Trophoblast cell (in vitro differentiated cells and primary cell): ENCODE results near the gene LRIT3.

ENCODE experiments used
- DNase-seq, 2 donors: peaks; one replicate each; pipeline ENCODE4 v3.0.0-alpha.2; 2016
- H2AFZ ChIP-seq: 2 replicates; pipeline ENCODE4 v1.6.1; 2013; ENCODE audit warnings: low read length, moderate library complexity, mild to moderate bottlenecking; ENCODE audit not compliant: insufficient read depth, poor library complexity
- H2AK5ac ChIP-seq: 2 replicates; pipeline ENCODE4 v1.6.1; 2013; ENCODE audit warnings: mild to moderate bottlenecking, low read length
- H2BK120ac ChIP-seq: 2 replicates; pipeline ENCODE4 v1.6.1; 2013; ENCODE audit warnings: low read length, mild to moderate bottlenecking, moderate library complexity; ENCODE audit not compliant: insufficient read depth, poor library complexity
- H2BK12ac ChIP-seq: 2 replicates; pipeline ENCODE4 v1.6.1; 2013; ENCODE audit warnings: mild to moderate bottlenecking, low read length, moderate library complexity
- H2BK5ac ChIP-seq: 2 replicates; pipeline ENCODE4 v1.6.1; 2013; ENCODE audit warnings: low read length, low read depth, moderate library complexity, mild to moderate bottlenecking; ENCODE audit not compliant: poor library complexity
- H3K14ac ChIP-seq: 2 replicates; pipeline ENCODE4 v1.6.1; 2013; ENCODE audit warnings: mild to moderate bottlenecking, low read length
- H3K18ac ChIP-seq: 2 replicates; pipeline ENCODE4 v1.6.1; 2013; ENCODE audit warnings: mild to moderate bottlenecking, low read length
- H3K23ac ChIP-seq: 2 replicates; pipeline ENCODE4 v1.6.1; 2013; ENCODE audit warnings: low read length
- H3K27ac ChIP-seq: 2 replicates; pipeline ENCODE4 v1.5.1; 2013; ENCODE audit warnings: low read depth, mild to moderate bottlenecking, inconsistent platforms, low read length, moderate library complexity
- H3K27me3 ChIP-seq: 2 replicates; pipeline ENCODE4 v1.6.1; 2013; ENCODE audit warnings: inconsistent platforms, mild to moderate bottlenecking, low read length, moderate library complexity; ENCODE audit not compliant: insufficient read depth
- H3K36me3 ChIP-seq, 2 experiments: 1 replicate in 1 of 2; 2 replicates in 1 of 2; pipeline ENCODE4 v1.6.1; 2013; ENCODE audit warnings: low read length in 2 of 2, mild to moderate bottlenecking in 2 of 2, moderate library complexity in 1 of 2; ENCODE audit not compliant: insufficient read depth in 2 of 2, control insufficient read depth in 1 of 2
- H3K4ac ChIP-seq: 2 replicates; pipeline ENCODE4 v1.6.1; 2013; ENCODE audit warnings: low read depth, mild to moderate bottlenecking, low read length, moderate library complexity
- H3K4me1 ChIP-seq, 2 experiments: 1 replicate in 1 of 2; 2 replicates in 1 of 2; pipeline ENCODE4 v1.6.1; 2013; ENCODE audit warnings: low read length in 2 of 2, mild to moderate bottlenecking in 2 of 2, moderate library complexity in 1 of 2; ENCODE audit not compliant: insufficient read depth in 2 of 2, control insufficient read depth in 1 of 2
- H3K4me2 ChIP-seq: 2 replicates; pipeline ENCODE4 v1.6.1; 2013; ENCODE audit warnings: inconsistent platforms, mild to moderate bottlenecking, low read length, moderate library complexity
- H3K4me3 ChIP-seq: 2 replicates; pipeline ENCODE4 v1.5.1; 2013; ENCODE audit warnings: mild to moderate bottlenecking, low read depth, low read length, inconsistent platforms
- H3K79me1 ChIP-seq: one replicate; pipeline ENCODE4 v1.6.1; 2013; ENCODE audit warnings: low read length
- H3K79me2 ChIP-seq: 2 replicates; pipeline ENCODE4 v1.6.1; 2013; ENCODE audit warnings: low read length, mild to moderate bottlenecking; ENCODE audit not compliant: control insufficient read depth, insufficient read depth, poor library complexity
- H3K9ac ChIP-seq: 2 replicates; pipeline ENCODE4 v1.6.1; 2013; ENCODE audit warnings: mild to moderate bottlenecking, low read length
- H3K9me3 ChIP-seq: 2 replicates; pipeline ENCODE4 v1.6.1; 2013; ENCODE audit warnings: low read depth, mild to moderate bottlenecking, control low read depth, inconsistent platforms, low read length; ENCODE audit not compliant: insufficient read depth
- H4K12ac ChIP-seq: 2 replicates; pipeline ENCODE4 v1.6.1; 2013; ENCODE audit warnings: low read depth, mild to moderate bottlenecking, low read length, moderate library complexity
- H4K8ac ChIP-seq: 2 replicates; pipeline ENCODE4 v1.6.1; 2013; ENCODE audit warnings: low read depth, mild to moderate bottlenecking, low read length, moderate library complexity
- H4K91ac ChIP-seq: one replicate; pipeline ENCODE4 v1.6.1; 2013; ENCODE audit warnings: low read depth, mild to moderate bottlenecking, low read length, moderate library complexity
- WGBS: extraction: QIAGEN DNeasy Blood & Tissue Kit; methylation state at CpG from one replicate; pipeline ENCODE4 v1.1.7; 2013; ENCODE audit warnings: missing lambda C conversion rate; ENCODE audit not compliant: insufficient read length, insufficient coverage; ENCODE audit errors: extremely low coverage; 5-methylcytosine and 5-hydroxymethylcytosine counted together

LRIT3 gene

GRCh38 chr4:109877400-109877799, 29.5 kb downstream of the LRIT3 start:
- H2BK12ac ChIP-seq = no peak overlapping the region
- H2AFZ ChIP-seq = no peak overlapping the region
- no peak overlapping the region for H2BK5ac ChIP-seq
- H3K79me2 ChIP-seq = no peaks in the 10 kb centered on the region
- H2BK120ac ChIP-seq = no peak overlapping the region
- no peak overlapping the region for H3K14ac ChIP-seq
- H3K27ac ChIP-seq = no peak overlapping the region
- H4K8ac ChIP-seq = no peak overlapping the region
- peaks cover 2% of the 10 kb centered on the region for H3K79me1 ChIP-seq
- no peak overlapping the region for H2AK5ac ChIP-seq
- peaks cover 10 to 13% of the 10 kb centered on the region in 2 experiments for H3K4me1 ChIP-seq
- DNase-seq = no peak
- no peak overlapping the region for H3K9ac ChIP-seq
- no peak overlapping the region for H3K4me2 ChIP-seq
- H3K9me3 ChIP-seq = peaks cover 4% of the 10 kb centered on the region
- H4K12ac ChIP-seq = no peak overlapping the region
- no peaks in the 10 kb centered on the region for H3K27me3 ChIP-seq
- H3K36me3 ChIP-seq = no peaks in the 10 kb centered on the region
- no peak overlapping the region for H3K18ac ChIP-seq
- no peak overlapping the region for H4K91ac ChIP-seq
- H3K4ac ChIP-seq = no peak overlapping the region
- no peak overlapping the region for H3K4me3 ChIP-seq
- no CpG with 5 or more reads among the region's 3 CpGs for WGBS
- H3K23ac ChIP-seq = no peak overlapping the region

GRCh38 chr4:109878355-109878754, 30.4 kb downstream of the LRIT3 start:
- H3K9me3 ChIP-seq = peaks cover 4% of the 10 kb centered on the region
- no peak overlapping the region for H3K23ac ChIP-seq
- peaks cover 2% of the 10 kb centered on the region for H3K79me1 ChIP-seq
- H4K91ac ChIP-seq = no peak overlapping the region
- no peak overlapping the region for H3K4me2 ChIP-seq
- peaks cover 10 to 13% of the 10 kb centered on the region in 2 experiments for H3K4me1 ChIP-seq
- no peak overlapping the region for H3K4me3 ChIP-seq
- H2BK12ac ChIP-seq = no peak overlapping the region
- H3K14ac ChIP-seq = no peak overlapping the region
- H2AK5ac ChIP-seq = no peak overlapping the region
- no peaks in the 10 kb centered on the region for H3K36me3 ChIP-seq
- H2BK120ac ChIP-seq = no peak overlapping the region
- H3K9ac ChIP-seq = no peak overlapping the region
- H3K27me3 ChIP-seq = no peaks in the 10 kb centered on the region
- no peak for DNase-seq
- no peak overlapping the region for H3K4ac ChIP-seq
- H2AFZ ChIP-seq = no peak overlapping the region
- no peak overlapping the region for H3K18ac ChIP-seq
- H3K27ac ChIP-seq = no peak overlapping the region
- H2BK5ac ChIP-seq = no peak overlapping the region
- no CpG with 5 or more reads among the region's 2 CpGs for WGBS
- H4K12ac ChIP-seq = no peak overlapping the region
- no peak overlapping the region for H4K8ac ChIP-seq
- no peaks in the 10 kb centered on the region for H3K79me2 ChIP-seq

GRCh38 chr4:109879081-109879480, 31.2 kb downstream of the LRIT3 start:
- peaks cover 10 to 13% of the 10 kb centered on the region in 2 experiments for H3K4me1 ChIP-seq
- no peak overlapping the region for H2BK120ac ChIP-seq
- H3K27me3 ChIP-seq = no peaks in the 10 kb centered on the region
- no peak overlapping the region for H3K14ac ChIP-seq
- peaks cover 4% of the 10 kb centered on the region for H3K9me3 ChIP-seq
- H2AK5ac ChIP-seq = no peak overlapping the region
- H3K4ac ChIP-seq = no peak overlapping the region
- no peak overlapping the region for H4K12ac ChIP-seq
- no peak overlapping the region for H4K91ac ChIP-seq
- no CpG with 5 or more reads among the region's 12 CpGs for WGBS
- peaks cover 2% of the 10 kb centered on the region for H3K79me1 ChIP-seq
- DNase-seq = no peak
- no peak overlapping the region for H4K8ac ChIP-seq
- no peaks in the 10 kb centered on the region for H3K36me3 ChIP-seq
- H3K18ac ChIP-seq = no peak overlapping the region
- no peaks in the 10 kb centered on the region for H3K79me2 ChIP-seq
- no peak overlapping the region for H3K23ac ChIP-seq
- no peak overlapping the region for H2BK12ac ChIP-seq
- no peak overlapping the region for H3K4me2 ChIP-seq
- no peak overlapping the region for H2BK5ac ChIP-seq
- no peak overlapping the region for H3K9ac ChIP-seq
- H3K4me3 ChIP-seq = no peak overlapping the region
- H2AFZ ChIP-seq = no peak overlapping the region
- H3K27ac ChIP-seq = no peak overlapping the region

GRCh38 chr4:109879636-109880314, 31.9 kb downstream of the LRIT3 start:
- Histone ChIP-seq H2BK5ac (no peak overlapping the region), H2BK120ac (no peak overlapping the region)
- WGBS = no CpG with 5 or more reads among the region's 7 CpGs

More at GRCh38 chr4:109879636-109880314, 31.9 kb downstream of the LRIT3 start:
- Histone ChIP-seq H3K4me1 (peaks cover 10 to 13% of the 10 kb centered on the region in 2 experiments), H3K4me2 (no peak overlapping the region), H3K9me3 (peaks cover 4% of the 10 kb centered on the region), H2AFZ (no peak overlapping the region), H4K91ac (no peak overlapping the region), H2BK12ac (peak overlapping the region; percentile 21), H3K18ac (no peak overlapping the region), H3K23ac (no peak overlapping the region), H3K36me3 (no peaks in the 10 kb centered on the region), H3K14ac (peak overlapping the region; percentile 14), H4K12ac (no peak overlapping the region), H2AK5ac (no peak overlapping the region), H3K27me3 (no peaks in the 10 kb centered on the region), H3K79me2 (no peaks in the 10 kb centered on the region), H3K4ac (no peak overlapping the region), H3K4me3 (peak overlapping the region; percentile 1), H3K27ac (no peak overlapping the region), H3K9ac (no peak overlapping the region), H4K8ac (peak overlapping the region; percentile 2), H3K79me1 (peaks cover 2% of the 10 kb centered on the region)
- DNase-seq = peak; percentile 86 to 95
